Measurements from ENCODE around the gene ADGRG4. TPM values are rescaled to one million over a fixed set of nuclear protein-coding genes. Genes with fewer than 3 reads are reported as not detected.
A peak's percentile ranks its signal among the peaks of the same experiment; 100 is the strongest.
"Not testable (repeated sequence)": the region's sequence is repeated elsewhere in the genome, so short reads cannot be mapped to it uniquely, and the experiment has no call there.

The ADGRG4 gene
- total RNA-seq, 1 donor from 2014 or later = not detected

GRCh38 chrX:136390921-136391320, 90.2 kb downstream of the ADGRG4 start:
- no peak for ATAC-seq

GRCh38 chrX:136395271-136395670, 94.5 kb downstream of the ADGRG4 start:
- ATAC-seq = no peak

GRCh38 chrX:136397001-136397400, 96.2 kb downstream of the ADGRG4 start:
- no peak for ATAC-seq

GRCh38 chrX:136405126-136405525, 104.4 kb downstream of the ADGRG4 start:
- ATAC-seq = no peak

- no peak for ATAC-seq
Measured at GRCh38 chrX:136417806-136418205, 117.0 kb downstream of the ADGRG4 start.

GRCh38 chrX:136421338-136421737, 120.6 kb downstream of the ADGRG4 start:
- ATAC-seq = no peak

GRCh38 chrX:136423724-136424123, 123.0 kb downstream of the ADGRG4 start:
- ATAC-seq = peak; percentile 79

GRCh38 chrX:136425996-136426395, 125.2 kb downstream of the ADGRG4 start:
- ATAC-seq = no peak

GRCh38 chrX:136431625-136432024, 130.9 kb downstream of the ADGRG4 start:
- no peak for ATAC-seq

GRCh38 chrX:136437774-136438173, 137.0 kb downstream of the ADGRG4 start:
- ATAC-seq = no peak

- ATAC-seq = no peak
Measured at GRCh38 chrX:136438192-136438591, 137.4 kb downstream of the ADGRG4 start.

GRCh38 chrX:136445674-136446073, 144.9 kb downstream of the ADGRG4 start:
- not testable (repeated sequence) for ATAC-seq

GRCh38 chrX:136446208-136446607, 145.4 kb downstream of the ADGRG4 start:
- ATAC-seq = no peak

- ATAC-seq = no peak
Measured at GRCh38 chrX:136447308-136447707, 146.5 kb downstream of the ADGRG4 start.

- no peak for ATAC-seq
Measured at GRCh38 chrX:136447968-136448367, 147.2 kb downstream of the ADGRG4 start.

- ATAC-seq = peak; percentile 15
Measured at GRCh38 chrX:136450050-136450830, 149.5 kb downstream of the ADGRG4 start.

- ATAC-seq = no peak
Measured at GRCh38 chrX:136452614-136453013, 151.9 kb downstream of the ADGRG4 start.

GRCh38 chrX:136453114-136453513, 152.4 kb downstream of the ADGRG4 start:
- ATAC-seq = no peak

GRCh38 chrX:136453771-136454170, 153.0 kb downstream of the ADGRG4 start:
- ATAC-seq = no peak

GRCh38 chrX:136456133-136456532, 155.4 kb downstream of the ADGRG4 start:
- ATAC-seq = no peak

GRCh38 chrX:136457303-136457917, 156.6 kb downstream of the ADGRG4 start:
- no peak for ATAC-seq

GRCh38 chrX:136464589-136464988, 163.8 kb downstream of the ADGRG4 start:
- no peak for ATAC-seq

All from esophagus mucosa (tissue), 1 donor.